B cell (primary cell): ENCODE measurements around the gene TMCO1. TPM values are rescaled to one million over a fixed set of nuclear protein-coding genes. Genes with fewer than 3 reads are reported as not detected.

Experiments used
- ATAC-seq: fragments of 200-7000 bp; cut with Tn5 transposase; one replicate; pipeline ENCODE4 v1.10.0; 2021; ENCODE audit warnings: low read depth, mild to moderate bottlenecking, moderate number of reproducible peaks, moderate library complexity
- CTCF ChIA-PET: fragments of 350-600 bp; sonication (Branson Sonifier 250); formaldehyde crosslinking; loops from one replicate; lab custom pipeline; 2021; ENCODE audit warnings: antibody characterized with exemption, inconsistent platforms; lab: Charles Lee
- POLR2A ChIA-PET: fragments of 350-600 bp; sonication (Branson Sonifier 250); formaldehyde crosslinking; loops from one replicate; lab custom pipeline; 2021; ENCODE audit warnings: antibody characterized with exemption; lab: Charles Lee
- DNase-seq: peaks from one replicate; pipeline ENCODE4 v3.0.0; 2013
- H2AFZ ChIP-seq: 2 replicates; pipeline ENCODE4 v1.6.1; 2012; ENCODE audit warnings: mild to moderate bottlenecking, low read depth, low read length; ENCODE audit not compliant: insufficient read depth, poor library complexity, severe bottlenecking
- H3K27ac ChIP-seq, 2 donors: 1 replicate in 1 of 2; 2 replicates in 1 of 2; pipeline ENCODE4 v1.5.1; 2012 to 2013; ENCODE audit warnings: low read length in 2 of 2, mild to moderate bottlenecking in 2 of 2, moderate library complexity in 1 of 2
- H3K27me3 ChIP-seq, 4 experiments: fragments of 200-600 bp in 1 of 4; sonication (generic) in 1 of 4; replicated peaks in 1 of 4; 1 replicate in 2 of 4; 2 replicates in 2 of 4; pipeline versions ENCODE4 v1.6.1 to v1.7.0; 2013 to 2016; ENCODE audit warnings: low read length in 3 of 4, mild to moderate bottlenecking in 2 of 4, mixed read lengths in 1 of 4, moderate library complexity in 1 of 4; ENCODE audit not compliant: insufficient read depth in 4 of 4, control insufficient read depth in 3 of 4; ENCODE audit errors: control extremely low read depth in 1 of 4
- H3K36me3 ChIP-seq, 2 experiments: replicated peaks in 1 of 2; 1 replicate in 1 of 2; 2 replicates in 1 of 2; pipeline versions ENCODE4 v1.6.1 to v1.7.1; 2013; ENCODE audit warnings: low read length in 1 of 2; ENCODE audit not compliant: insufficient read depth in 2 of 2, control insufficient read depth in 1 of 2; ENCODE audit errors: control extremely low read depth in 1 of 2, extremely low read depth in 1 of 2
- H3K4me1 ChIP-seq, 2 donors: fragments of 200-600 bp in 1 of 2; sonication (generic) in 1 of 2; 1 replicate in 1 of 2; 2 replicates in 1 of 2; pipeline versions ENCODE4 v1.5.1 to v1.6.1; 2013 to 2017; ENCODE audit warnings: low read length in 2 of 2; ENCODE audit not compliant: control insufficient read depth in 2 of 2, insufficient read depth in 2 of 2
- H3K4me2 ChIP-seq: replicated peaks from 2 replicates; pipeline ENCODE3; 2012; ENCODE audit warnings: mild to moderate bottlenecking, low read depth, low read length; ENCODE audit not compliant: poor library complexity, severe bottlenecking
- H3K4me3 ChIP-seq, 5 experiments: fragments of 200-600 bp in 1 of 5; sonication (generic) in 1 of 5; 1 replicate in 3 of 5; 2 replicates in 2 of 5; pipeline versions ENCODE4 v1.5.1 to v1.7.0; 2011 to 2016; ENCODE audit warnings: low read length in 4 of 5, mild to moderate bottlenecking in 4 of 5, low read depth in 2 of 5, control low read depth in 1 of 5, moderate library complexity in 1 of 5; ENCODE audit not compliant: insufficient read depth in 1 of 5; ENCODE audit errors: control extremely low read depth in 1 of 5, extremely low read depth in 1 of 5
- H3K79me2 ChIP-seq: fragments of 200-600 bp; sonication (generic); one replicate; pipeline ENCODE4 v1.6.0; 2016; ENCODE audit warnings: low read length; ENCODE audit not compliant: control insufficient read depth, insufficient read depth
- H3K9ac ChIP-seq: fragments of 200-600 bp; sonication (generic); 2 replicates; pipeline ENCODE4 v1.6.1; 2017; ENCODE audit warnings: mild to moderate bottlenecking, low read length, moderate library complexity
- H3K9me3 ChIP-seq, 3 donors: one replicate each; pipeline versions ENCODE4 v1.6.1 to v1.7.1; 2013; ENCODE audit warnings: low read length in 2 of 3; ENCODE audit not compliant: control insufficient read depth in 2 of 3, insufficient read depth in 1 of 3; ENCODE audit errors: control extremely low read depth in 1 of 3
- H4K20me1 ChIP-seq: 2 replicates; pipeline ENCODE4 v1.6.0; 2012; ENCODE audit warnings: mild to moderate bottlenecking, low read length; ENCODE audit not compliant: insufficient read depth, control insufficient read depth, poor library complexity, severe bottlenecking
- H3K27ac Mint-ChIP-seq: one replicate; pipeline ENCODE4 v1.8.0; 2021; ENCODE audit warnings: mixed read lengths
- H3K27me3 Mint-ChIP-seq: one replicate; pipeline ENCODE4 v1.8.0; 2021; ENCODE audit warnings: mixed read lengths
- H3K4me1 Mint-ChIP-seq: one replicate; pipeline ENCODE4 v1.8.0; 2021; ENCODE audit warnings: mixed read lengths
- H3K4me3 Mint-ChIP-seq: one replicate; pipeline ENCODE4 v1.8.0; 2021; ENCODE audit warnings: mixed read lengths
- H3K9me3 Mint-ChIP-seq: one replicate; pipeline ENCODE4 v1.8.0; 2022; ENCODE audit warnings: mixed read lengths; ENCODE audit not compliant: insufficient read depth
- EZH2 ChIP-seq: IDR thresholded peaks from 2 replicates; pipeline ENCODE4 v1.6.1; 2012; ENCODE audit warnings: borderline replicate concordance, low read depth, mild to moderate bottlenecking, moderate library complexity, low read length; ENCODE audit not compliant: insufficient read depth, poor library complexity, severe bottlenecking
- WGBS: methylation state at CpG from one replicate; pipeline ENCODE4 v1.1.5; 2013; ENCODE audit warnings: missing lambda C conversion rate; ENCODE audit not compliant: insufficient coverage; 5-methylcytosine and 5-hydroxymethylcytosine counted together
- intact Hi-C: fragments of 100-400 bp; cut with micrococcal nuclease; formaldehyde crosslinking; loops from one replicate; pipeline ENCODE4 v1.10.0; 2022
- polyA plus RNA-seq: library from polyadenylated mRNA; depleted of rRNA; stranded (reverse); fragments of >200 nt; gene quantifications from 2 replicates; pipeline ENCODE4 v1.2.3, GENCODE V29; 2012
- total RNA-seq, 2 donors: library from RNA; stranded (reverse); fragments of 120-200 nt in 1 of 2; gene quantifications; 1 replicate in 1 of 2; 2 replicates in 1 of 2; pipeline versions ENCODE4 v1.2.3 to v1.2.4, GENCODE V29; 2013 to 2022
- TF ChIP-seq, protein P1 (sequence below): fragments of 200-600 bp; IDR thresholded peaks from one replicate; pipeline ENCODE4 v1.8.0; 2022; ENCODE audit warnings: antibody characterized with exemption, mild to moderate bottlenecking

TMCO1 gene
- total and polyA plus RNA-seq, 2 donors (not counting 1 experiment from before 2014, with no cell fraction given), result 16.1 to 39.5 TPM

DNA sequence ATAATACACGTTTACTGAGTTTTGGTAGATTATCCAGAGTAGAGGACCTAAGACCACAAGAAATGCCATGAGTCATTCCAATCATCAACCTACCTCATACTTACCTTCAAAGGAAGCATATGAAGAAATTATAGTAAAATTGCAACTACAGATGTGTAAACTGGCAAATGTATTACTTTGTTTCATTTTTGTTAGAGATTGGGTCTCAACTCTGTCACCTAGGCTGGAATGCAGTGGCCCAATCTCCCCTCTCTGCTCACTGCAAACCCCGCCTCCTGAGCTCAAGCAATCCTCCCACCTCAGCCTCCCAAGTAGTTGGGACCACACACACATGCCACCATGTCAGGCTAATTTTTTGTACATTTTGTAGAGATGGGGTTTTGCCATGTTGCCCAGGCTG lies 5.2 kb downstream of the TMCO1 start:
- ATAC-seq (no peak), DNase-seq (no peak)
- Mint-ChIP-seq H3K27me3 (no peaks in the 10 kb centered on the region), H3K4me3 (no peak overlapping the region), H3K4me1 (peaks cover 39% of the 10 kb centered on the region), H3K27ac (no peak overlapping the region), H3K9me3 (peaks cover 4% of the 10 kb centered on the region)
- H3K79me2 ChIP-seq, result peaks cover 54% of the 10 kb centered on the region
- no peaks in the 10 kb centered on the region for H3K9me3 ChIP-seq
- peaks cover 4% of the 10 kb centered on the region for H4K20me1 ChIP-seq
- no CpG with 5 or more reads among the region's 2 CpGs for WGBS
- H2AFZ ChIP-seq, result no peak overlapping the region
- no peak for TF ChIP-seq EZH2
- TF ChIP-seq, protein P1, sequence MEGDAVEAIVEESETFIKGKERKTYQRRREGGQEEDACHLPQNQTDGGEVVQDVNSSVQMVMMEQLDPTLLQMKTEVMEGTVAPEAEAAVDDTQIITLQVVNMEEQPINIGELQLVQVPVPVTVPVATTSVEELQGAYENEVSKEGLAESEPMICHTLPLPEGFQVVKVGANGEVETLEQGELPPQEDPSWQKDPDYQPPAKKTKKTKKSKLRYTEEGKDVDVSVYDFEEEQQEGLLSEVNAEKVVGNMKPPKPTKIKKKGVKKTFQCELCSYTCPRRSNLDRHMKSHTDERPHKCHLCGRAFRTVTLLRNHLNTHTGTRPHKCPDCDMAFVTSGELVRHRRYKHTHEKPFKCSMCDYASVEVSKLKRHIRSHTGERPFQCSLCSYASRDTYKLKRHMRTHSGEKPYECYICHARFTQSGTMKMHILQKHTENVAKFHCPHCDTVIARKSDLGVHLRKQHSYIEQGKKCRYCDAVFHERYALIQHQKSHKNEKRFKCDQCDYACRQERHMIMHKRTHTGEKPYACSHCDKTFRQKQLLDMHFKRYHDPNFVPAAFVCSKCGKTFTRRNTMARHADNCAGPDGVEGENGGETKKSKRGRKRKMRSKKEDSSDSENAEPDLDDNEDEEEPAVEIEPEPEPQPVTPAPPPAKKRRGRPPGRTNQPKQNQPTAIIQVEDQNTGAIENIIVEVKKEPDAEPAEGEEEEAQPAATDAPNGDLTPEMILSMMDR, result no peak
- H3K27me3 ChIP-seq, result no peaks in the 10 kb centered on the region
- CTCF ChIA-PET, result interaction anchor here (1.0 kb wide), 1 partner anchor 67 kb away, joined by 3 read pairs; no protein-coding TSS in a partner anchor
- no peak overlapping the region for H3K4me2 ChIP-seq
- peaks cover 10% of the 10 kb centered on the region in 2 donors for H3K4me1 ChIP-seq
- H3K36me3 ChIP-seq, result peaks cover 22 to 47% of the 10 kb centered on the region in 2 experiments
- no peak overlapping the region for H3K9ac ChIP-seq
- no peak overlapping the region for H3K27ac ChIP-seq
- H3K4me3 ChIP-seq, result no peak overlapping the region
- intact Hi-C loops, result no loop called here
- POLR2A ChIA-PET, result no interaction called here

DNA sequence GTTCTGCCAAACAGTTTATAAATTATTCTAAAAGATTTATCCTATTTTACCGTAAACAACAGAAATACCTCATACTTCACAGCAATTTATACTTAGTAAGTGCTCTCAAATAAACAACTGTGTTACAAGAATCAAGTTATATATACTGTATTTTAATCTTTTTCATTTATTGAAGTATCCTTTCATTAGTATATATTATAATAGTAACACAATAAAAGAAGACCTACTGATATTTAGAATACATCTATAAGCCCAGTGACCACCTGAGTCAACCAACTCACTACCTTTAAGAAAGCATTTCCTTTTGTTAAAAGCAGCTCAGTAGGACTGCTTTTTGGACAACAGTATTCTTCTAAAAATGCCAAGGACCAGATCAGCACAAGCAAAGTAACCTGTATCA lies 5.9 kb downstream of the TMCO1 start:
- Histone ChIP-seq H3K27ac (no peak overlapping the region), H3K9me3 (no peaks in the 10 kb centered on the region), H3K9ac (no peak overlapping the region), H3K4me2 (no peak overlapping the region), H3K4me3 (no peak overlapping the region), H3K27me3 (no peaks in the 10 kb centered on the region), H2AFZ (no peak overlapping the region), H3K79me2 (peaks cover 53% of the 10 kb centered on the region), H4K20me1 (peaks cover 4% of the 10 kb centered on the region), H3K4me1 (peaks cover 3 to 4% of the 10 kb centered on the region in 2 donors), H3K36me3 (peaks cover 25 to 51% of the 10 kb centered on the region in 2 experiments)
- no peak for TF ChIP-seq EZH2
- TF ChIP-seq, protein P1, result no peak
- no CpG with 5 or more reads among the region's 1 CpG for WGBS
- Mint-ChIP-seq H3K27ac (no peak overlapping the region), H3K4me3 (no peak overlapping the region), H3K27me3 (no peaks in the 10 kb centered on the region), H3K9me3 (no peaks in the 10 kb centered on the region), H3K4me1 (peaks cover 34% of the 10 kb centered on the region)
- DNase-seq (no peak), ATAC-seq (no peak)
- POLR2A ChIA-PET, result no interaction called here
- intact Hi-C loops, result no loop called here
- CTCF ChIA-PET, result interaction anchor here (1.0 kb wide), 1 partner anchor 66 kb away, joined by 3 read pairs; no protein-coding TSS in a partner anchor
